ENCODE results near the gene ASB9. TPM values are rescaled to one million over a fixed set of nuclear protein-coding genes. Genes with fewer than 3 reads are reported as not detected.

ASB9 gene, protein sequence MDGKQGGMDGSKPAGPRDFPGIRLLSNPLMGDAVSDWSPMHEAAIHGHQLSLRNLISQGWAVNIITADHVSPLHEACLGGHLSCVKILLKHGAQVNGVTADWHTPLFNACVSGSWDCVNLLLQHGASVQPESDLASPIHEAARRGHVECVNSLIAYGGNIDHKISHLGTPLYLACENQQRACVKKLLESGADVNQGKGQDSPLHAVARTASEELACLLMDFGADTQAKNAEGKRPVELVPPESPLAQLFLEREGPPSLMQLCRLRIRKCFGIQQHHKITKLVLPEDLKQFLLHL
- 2.2 and 2.6 TPM in 2 replicates for total RNA-seq

GRCh38 chrX:15269618-15270521, at the start of gene ASB9:
TSS of gene ASB9 (minus strand) at chrX:15270083. CDS start at chrX:15269874, 209 bp downstream.

DNA sequence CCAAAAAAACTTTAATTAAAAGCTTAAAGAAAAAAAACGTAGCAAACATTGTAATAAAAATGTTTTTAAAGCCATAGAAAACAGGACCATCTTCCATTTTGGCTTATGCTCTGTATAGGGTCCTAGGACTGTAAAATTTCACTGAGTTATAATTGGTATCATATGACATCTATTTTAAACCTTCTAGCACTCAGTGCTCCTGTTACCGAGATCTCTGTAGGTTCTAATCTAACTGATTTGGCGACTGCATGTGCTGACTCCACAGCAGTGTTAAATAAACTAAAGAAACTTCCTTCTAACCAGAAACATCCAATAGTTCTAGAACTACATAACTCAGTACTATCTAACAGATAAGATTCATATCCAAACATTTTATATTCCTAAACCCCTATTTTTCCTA, 45.6 kb upstream of the ASB9 start, which contains the start of gene ASB11:
ASB11 (minus strand) TSS at position 132 of the 400 bp plus-strand sequence; CDS start at position 97, 35 bp downstream.

Other genes with a start within 250 kb of the ASB9 start
- gene ASB11, start 45.6 kb upstream of the ASB9 start, total RNA-seq, result not detected in 2 replicates
- 6.2 and 11.1 TPM in 2 replicates for gene PIGA, start 65.4 kb upstream of the ASB9 start, total RNA-seq
- 0.78 and 1.1 TPM in 2 replicates for gene VEGFD, start 114.3 kb upstream of the ASB9 start, total RNA-seq
- 11.9 and 12.1 TPM in 2 replicates for gene PIR, start 223.2 kb upstream of the ASB9 start, total RNA-seq
- not detected in 2 replicates for gene BMX, start 230.7 kb upstream of the ASB9 start, total RNA-seq

Measured in subcutaneous preadipocyte (primary cell).